Astrocyte (in vitro differentiated cells and primary cell): ENCODE measurements around the gene ADCY2. TPM values are rescaled to one million over a fixed set of nuclear protein-coding genes. Genes with fewer than 3 reads are reported as not detected.
A peak's percentile ranks its signal among the peaks of the same experiment; 100 is the strongest.
"Not testable (repeated sequence)": the region's sequence is repeated elsewhere in the genome, so short reads cannot be mapped to it uniquely, and the experiment has no call there.

Experiments
- DNase-seq: peaks from one replicate; pipeline ENCODE4 v3.0.0-alpha.2; 2010; ENCODE audit warnings: low read depth
- FAIRE-seq: peaks from 2 replicates; lab custom pipeline; 2011; peaks lifted over from hg19 to GRCh38; lab: Jason Lieb, UNC
- H2AFZ ChIP-seq: 2 replicates; pipeline ENCODE4 v1.6.0; 2012; ENCODE audit warnings: low read depth, low read length, inconsistent platforms
- H3K27ac ChIP-seq: 2 replicates; pipeline ENCODE4 v1.5.1; 2011; ENCODE audit warnings: low read depth, low read length, inconsistent platforms
- H3K27me3 ChIP-seq: 2 replicates; pipeline ENCODE4 v1.6.0; 2011; ENCODE audit warnings: low read length, inconsistent platforms; ENCODE audit not compliant: insufficient read depth
- H3K36me3 ChIP-seq: 2 replicates; pipeline ENCODE4 v1.5.1; 2011; ENCODE audit warnings: low read length, inconsistent platforms; ENCODE audit not compliant: insufficient read depth
- H3K4me1 ChIP-seq: 2 replicates; pipeline ENCODE4 v1.5.1; 2011; ENCODE audit warnings: low read length, inconsistent platforms; ENCODE audit not compliant: insufficient read depth
- H3K4me2 ChIP-seq: 2 replicates; pipeline ENCODE4 v1.6.0; 2012; ENCODE audit warnings: low read length, inconsistent platforms
- H3K4me3 ChIP-seq: 2 replicates; pipeline ENCODE4 v1.5.1; 2011; ENCODE audit warnings: low read depth, mild to moderate bottlenecking, low read length, inconsistent platforms; ENCODE audit not compliant: insufficient read depth
- H3K79me2 ChIP-seq: 2 replicates; pipeline ENCODE4 v1.6.0; 2012; ENCODE audit warnings: mild to moderate bottlenecking, low read length, inconsistent platforms; ENCODE audit not compliant: insufficient read depth
- H3K9ac ChIP-seq: 2 replicates; pipeline ENCODE4 v1.6.0; 2012; ENCODE audit warnings: mild to moderate bottlenecking, low read length, inconsistent platforms
- H3K9me3 ChIP-seq: 2 replicates; pipeline ENCODE4 v1.5.1; 2012; ENCODE audit warnings: low read depth, mild to moderate bottlenecking, low read length, inconsistent platforms; ENCODE audit not compliant: insufficient read depth
- H4K20me1 ChIP-seq: 2 replicates; pipeline ENCODE4 v1.6.0; 2012; ENCODE audit warnings: low read length, inconsistent platforms; ENCODE audit not compliant: insufficient read depth
- H3K27ac Mint-ChIP-seq: one replicate; pipeline ENCODE4 v1.8.0; 2021; ENCODE audit warnings: mild to moderate bottlenecking, mixed read lengths; ENCODE audit not compliant: unreplicated experiment
- H3K27me3 Mint-ChIP-seq: one replicate; pipeline ENCODE4 v1.8.0; 2021; ENCODE audit warnings: low read depth, mixed read lengths; ENCODE audit not compliant: unreplicated experiment
- H3K36me3 Mint-ChIP-seq: one replicate; pipeline ENCODE4 v1.8.0; 2021; ENCODE audit warnings: low read depth, mixed read lengths; ENCODE audit not compliant: unreplicated experiment
- H3K4me1 Mint-ChIP-seq: one replicate; pipeline ENCODE4 v1.8.0; 2021; ENCODE audit warnings: low read depth, mixed read lengths; ENCODE audit not compliant: unreplicated experiment
- H3K4me3 Mint-ChIP-seq: one replicate; pipeline ENCODE4 v1.8.0; 2021; ENCODE audit warnings: mild to moderate bottlenecking, moderate library complexity, mixed read lengths; ENCODE audit not compliant: unreplicated experiment
- H3K9me3 Mint-ChIP-seq: one replicate; pipeline ENCODE4 v1.8.0; 2021; ENCODE audit warnings: mild to moderate bottlenecking, mixed read lengths; ENCODE audit not compliant: unreplicated experiment
- CTCF ChIP-seq: IDR thresholded peaks from 2 replicates; pipeline ENCODE4 v1.5.1; 2011; ENCODE audit warnings: low read depth, mild to moderate bottlenecking, inconsistent platforms, low read length, moderate library complexity; ENCODE audit not compliant: insufficient read depth
- EZH2 ChIP-seq: IDR thresholded peaks from 2 replicates; pipeline ENCODE4 v1.6.1; 2012; ENCODE audit warnings: mild to moderate bottlenecking, low read length, inconsistent platforms; ENCODE audit not compliant: insufficient read depth
- total RNA-seq: library from RNA; stranded (reverse); gene quantifications from 2 replicates; pipeline ENCODE4 v1.2.1, GENCODE V29; 2021

The ADCY2 gene
- total RNA-seq, 1 donor from 2014 or later, result 5.7 TPM

GRCh38 chr5:7420510-7421280 is 24.8 kb downstream of the ADCY2 start:
- H3K4me3 Mint-ChIP-seq, result no peak overlapping the region
- no peak for TF ChIP-seq CTCF
- no peak for TF ChIP-seq EZH2

GRCh38 chr5:7422316-7423106 is 26.6 kb downstream of the ADCY2 start:
- no peak for FAIRE-seq
- Histone ChIP-seq H3K9ac (no peak overlapping the region), H3K27ac (no peak overlapping the region), H2AFZ (no peak overlapping the region), H4K20me1 (no peaks in the 10 kb centered on the region), H3K79me2 (no peaks in the 10 kb centered on the region), H3K4me1 (no peaks in the 10 kb centered on the region), H3K4me2 (no peak overlapping the region), H3K9me3 (peaks cover 3% of the 10 kb centered on the region), H3K4me3 (no peak overlapping the region), H3K27me3 (no peaks in the 10 kb centered on the region), H3K36me3 (no peaks in the 10 kb centered on the region)
- no peaks in the 10 kb centered on the region for H3K27me3 Mint-ChIP-seq
- H3K27ac Mint-ChIP-seq, result peak overlapping the region; percentile 43
- no peaks in the 10 kb centered on the region for H3K9me3 Mint-ChIP-seq
- H3K4me3 Mint-ChIP-seq, result no peak overlapping the region
- peak; percentile 54 for DNase-seq
- H3K36me3 Mint-ChIP-seq, result no peaks in the 10 kb centered on the region
- TF ChIP-seq CTCF (no peak), EZH2 (no peak)
- H3K4me1 Mint-ChIP-seq, result peaks cover 47% of the 10 kb centered on the region

More at GRCh38 chr5:7420510-7421280, 24.8 kb downstream of the ADCY2 start:
- H3K27ac Mint-ChIP-seq, result no peak overlapping the region
- H3K36me3 Mint-ChIP-seq, result peaks cover 2% of the 10 kb centered on the region
- Histone ChIP-seq H3K4me3 (no peak overlapping the region), H3K9ac (no peak overlapping the region), H2AFZ (no peak overlapping the region), H3K27ac (no peak overlapping the region), H3K36me3 (no peaks in the 10 kb centered on the region), H4K20me1 (no peaks in the 10 kb centered on the region), H3K79me2 (no peaks in the 10 kb centered on the region), H3K4me2 (peak overlapping the region; percentile 33), H3K9me3 (no peaks in the 10 kb centered on the region), H3K27me3 (no peaks in the 10 kb centered on the region), H3K4me1 (no peaks in the 10 kb centered on the region)
- H3K27me3 Mint-ChIP-seq, result no peaks in the 10 kb centered on the region
- DNase-seq, result no peak
- peaks cover 39% of the 10 kb centered on the region for H3K4me1 Mint-ChIP-seq
- FAIRE-seq, result no peak
- no peaks in the 10 kb centered on the region for H3K9me3 Mint-ChIP-seq

GRCh38 chr5:7423231-7423630 is 27.3 kb downstream of the ADCY2 start:
- not testable (repeated sequence) for H3K27me3 ChIP-seq, H3K4me3 Mint-ChIP-seq, H3K36me3 ChIP-seq, H3K36me3 Mint-ChIP-seq, H3K27ac ChIP-seq, H3K27ac Mint-ChIP-seq, H3K9me3 Mint-ChIP-seq, H3K27me3 Mint-ChIP-seq, H3K4me3 ChIP-seq, H3K9ac ChIP-seq, FAIRE-seq, H3K9me3 ChIP-seq, H3K4me2 ChIP-seq, H4K20me1 ChIP-seq, H2AFZ ChIP-seq, H3K4me1 ChIP-seq, H3K79me2 ChIP-seq
- H3K4me1 Mint-ChIP-seq, result peaks cover 47% of the 10 kb centered on the region
- DNase-seq, result peak; percentile 65
